ENCODE results near the gene MYO9A. TPM values are rescaled to one million over a fixed set of nuclear protein-coding genes. Genes with fewer than 3 reads are reported as not detected.

MYO9A gene
- total and polyA plus RNA-seq, 2 donors = 4.4 to 11.6 TPM

- H3K36me3 ChIP-seq (ENCODE audit: control insufficient read depth in 2 of 2, insufficient read depth in 2 of 2, low read length in 1 of 2) = no peaks in the 10 kb centered on the region
- peaks cover 0 to 2% of the 10 kb centered on the region in 2 donors for H3K4me1 ChIP-seq (ENCODE audit: control insufficient read depth in 2 of 2, insufficient read depth in 2 of 2, low read length in 2 of 2)
- no peak overlapping the region for H3K4me3 ChIP-seq (ENCODE audit: low read length in 2 of 2)
- WGBS = 95% methylated on average over 2 of the region's 2 CpGs
- no peak for DNase-seq (ENCODE audit: low read depth in 6 of 9, low spot score in 9 of 9)
- no peak overlapping the region for H3K27ac ChIP-seq (ENCODE audit: low read depth in 1 of 2, low read length in 1 of 2)
- H3K9me3 ChIP-seq (ENCODE audit: control insufficient read depth in 2 of 2, insufficient read depth in 1 of 2, low read length in 1 of 2) = no peaks in the 10 kb centered on the region
- no peaks in the 10 kb centered on the region for H3K27me3 ChIP-seq (ENCODE audit: control insufficient read depth in 2 of 2, insufficient read depth in 1 of 2, low read length in 1 of 2)
These were observed 39.0 kb upstream of the MYO9A start for GRCh38 chr15:72156928-72157327.

GRCh38 chr15:72155635-72156616 is 38.0 kb upstream of the MYO9A start:
- WGBS = 22% methylated on average over 19 of the region's 19 CpGs
- DNase-seq (ENCODE audit: low read depth in 6 of 9, low spot score in 9 of 9) = peak; percentile 42 to 88 (median 74)
- no peaks in the 10 kb centered on the region for H3K9me3 ChIP-seq (ENCODE audit: control insufficient read depth in 2 of 2, insufficient read depth in 1 of 2, low read length in 1 of 2)
- no peaks in the 10 kb centered on the region for H3K27me3 ChIP-seq (ENCODE audit: control insufficient read depth in 2 of 2, insufficient read depth in 1 of 2, low read length in 1 of 2)
- H3K4me3 ChIP-seq (ENCODE audit: low read length in 2 of 2) = peak overlapping the region; percentile 25 to 49
- H3K27ac ChIP-seq (ENCODE audit: low read depth in 1 of 2, low read length in 1 of 2) = no peak overlapping the region
- H3K4me1 ChIP-seq (ENCODE audit: control insufficient read depth in 2 of 2, insufficient read depth in 2 of 2, low read length in 2 of 2) = peaks cover 0 to 2% of the 10 kb centered on the region in 2 donors
- H3K36me3 ChIP-seq (ENCODE audit: control insufficient read depth in 2 of 2, insufficient read depth in 2 of 2, low read length in 1 of 2) = no peaks in the 10 kb centered on the region

GRCh38 chr15:72155003-72155621 is 37.2 kb upstream of the MYO9A start:
- H3K4me1 ChIP-seq (ENCODE audit: control insufficient read depth in 2 of 2, insufficient read depth in 2 of 2, low read length in 2 of 2) = peaks cover 0 to 2% of the 10 kb centered on the region in 2 donors
- peak in 1 of 9 donors; percentile 5 for DNase-seq (ENCODE audit: low read depth in 6 of 9, low spot score in 9 of 9)
- no peaks in the 10 kb centered on the region for H3K36me3 ChIP-seq (ENCODE audit: control insufficient read depth in 2 of 2, insufficient read depth in 2 of 2, low read length in 1 of 2)
- 87% methylated on average over 14 of the region's 14 CpGs for WGBS
- H3K27me3 ChIP-seq (ENCODE audit: control insufficient read depth in 2 of 2, insufficient read depth in 1 of 2, low read length in 1 of 2) = no peaks in the 10 kb centered on the region
- H3K9me3 ChIP-seq (ENCODE audit: control insufficient read depth in 2 of 2, insufficient read depth in 1 of 2, low read length in 1 of 2) = no peaks in the 10 kb centered on the region
- H3K27ac ChIP-seq (ENCODE audit: low read depth in 1 of 2, low read length in 1 of 2) = no peak overlapping the region
- H3K4me3 ChIP-seq (ENCODE audit: low read length in 2 of 2) = peak overlapping the region in 1 of 2 donors; percentile 49

GRCh38 chr15:72154316-72154715 is 36.4 kb upstream of the MYO9A start:
- peaks cover 0 to 2% of the 10 kb centered on the region in 2 donors for H3K4me1 ChIP-seq (ENCODE audit: control insufficient read depth in 2 of 2, insufficient read depth in 2 of 2, low read length in 2 of 2)
- H3K27me3 ChIP-seq (ENCODE audit: control insufficient read depth in 2 of 2, insufficient read depth in 1 of 2, low read length in 1 of 2) = no peaks in the 10 kb centered on the region
- H3K36me3 ChIP-seq (ENCODE audit: control insufficient read depth in 2 of 2, insufficient read depth in 2 of 2, low read length in 1 of 2) = no peaks in the 10 kb centered on the region
- no peak overlapping the region for H3K27ac ChIP-seq (ENCODE audit: low read depth in 1 of 2, low read length in 1 of 2)
- H3K9me3 ChIP-seq (ENCODE audit: control insufficient read depth in 2 of 2, insufficient read depth in 1 of 2, low read length in 1 of 2) = no peaks in the 10 kb centered on the region
- WGBS = 98% methylated on average over 7 of the region's 7 CpGs
- no peak overlapping the region for H3K4me3 ChIP-seq (ENCODE audit: low read length in 2 of 2)
- DNase-seq (ENCODE audit: low read depth in 6 of 9, low spot score in 9 of 9) = no peak

- no peak for DNase-seq (ENCODE audit: low read depth in 6 of 9, low spot score in 9 of 9)
- no peaks in the 10 kb centered on the region for H3K9me3 ChIP-seq (ENCODE audit: control insufficient read depth in 2 of 2, insufficient read depth in 1 of 2, low read length in 1 of 2)
- H3K4me1 ChIP-seq (ENCODE audit: control insufficient read depth in 2 of 2, insufficient read depth in 2 of 2, low read length in 2 of 2) = peaks cover 0 to 2% of the 10 kb centered on the region in 2 donors
- no peak overlapping the region for H3K4me3 ChIP-seq (ENCODE audit: low read length in 2 of 2)
- H3K36me3 ChIP-seq (ENCODE audit: control insufficient read depth in 2 of 2, insufficient read depth in 2 of 2, low read length in 1 of 2) = no peaks in the 10 kb centered on the region
- 96% methylated on average over 5 of the region's 5 CpGs for WGBS
- H3K27ac ChIP-seq (ENCODE audit: low read depth in 1 of 2, low read length in 1 of 2) = no peak overlapping the region
- H3K27me3 ChIP-seq (ENCODE audit: control insufficient read depth in 2 of 2, insufficient read depth in 1 of 2, low read length in 1 of 2) = no peaks in the 10 kb centered on the region
These were observed 35.5 kb upstream of the MYO9A start for GRCh38 chr15:72153269-72154000.

GRCh38 chr15:72147418-72147817 is 29.5 kb upstream of the MYO9A start:
- WGBS = 93% methylated on average over 2 of the region's 2 CpGs
- H3K27ac ChIP-seq (ENCODE audit: low read depth in 1 of 2, low read length in 1 of 2) = no peak overlapping the region
- DNase-seq (ENCODE audit: low read depth in 6 of 9, low spot score in 9 of 9) = no peak
- no peaks in the 10 kb centered on the region for H3K9me3 ChIP-seq (ENCODE audit: control insufficient read depth in 2 of 2, insufficient read depth in 1 of 2, low read length in 1 of 2)
- H3K4me1 ChIP-seq (ENCODE audit: control insufficient read depth in 2 of 2, insufficient read depth in 2 of 2, low read length in 2 of 2) = no peaks in the 10 kb centered on the region
- H3K4me3 ChIP-seq (ENCODE audit: low read length in 2 of 2) = no peak overlapping the region
- no peaks in the 10 kb centered on the region for H3K27me3 ChIP-seq (ENCODE audit: control insufficient read depth in 2 of 2, insufficient read depth in 1 of 2, low read length in 1 of 2)
- H3K36me3 ChIP-seq (ENCODE audit: control insufficient read depth in 2 of 2, insufficient read depth in 2 of 2, low read length in 1 of 2) = no peaks in the 10 kb centered on the region

- no peaks in the 10 kb centered on the region for H3K27me3 ChIP-seq (ENCODE audit: control insufficient read depth in 2 of 2, insufficient read depth in 1 of 2, low read length in 1 of 2)
- no peaks in the 10 kb centered on the region for H3K36me3 ChIP-seq (ENCODE audit: control insufficient read depth in 2 of 2, insufficient read depth in 2 of 2, low read length in 1 of 2)
- no peak for DNase-seq (ENCODE audit: low read depth in 6 of 9, low spot score in 9 of 9)
- no peak overlapping the region for H3K27ac ChIP-seq (ENCODE audit: low read depth in 1 of 2, low read length in 1 of 2)
- no peak overlapping the region for H3K4me3 ChIP-seq (ENCODE audit: low read length in 2 of 2)
- no peaks in the 10 kb centered on the region for H3K9me3 ChIP-seq (ENCODE audit: control insufficient read depth in 2 of 2, insufficient read depth in 1 of 2, low read length in 1 of 2)
- H3K4me1 ChIP-seq (ENCODE audit: control insufficient read depth in 2 of 2, insufficient read depth in 2 of 2, low read length in 2 of 2) = no peaks in the 10 kb centered on the region
These were observed 29.0 kb upstream of the MYO9A start for GRCh38 chr15:72146934-72147333.

- Histone ChIP-seq H3K27ac (ENCODE audit: low read depth in 1 of 2, low read length in 1 of 2) (no peak overlapping the region), H3K4me1 (ENCODE audit: control insufficient read depth in 2 of 2, insufficient read depth in 2 of 2, low read length in 2 of 2) (no peaks in the 10 kb centered on the region)
- no peak for DNase-seq (ENCODE audit: low read depth in 6 of 9, low spot score in 9 of 9)
These were observed 28.3 kb upstream of the MYO9A start for GRCh38 chr15:72146221-72146620.

More at GRCh38 chr15:72146221-72146620, 28.3 kb upstream of the MYO9A start:
- H3K27me3 ChIP-seq (ENCODE audit: control insufficient read depth in 2 of 2, insufficient read depth in 1 of 2, low read length in 1 of 2) = no peaks in the 10 kb centered on the region
- H3K9me3 ChIP-seq (ENCODE audit: control insufficient read depth in 2 of 2, insufficient read depth in 1 of 2, low read length in 1 of 2) = no peaks in the 10 kb centered on the region
- 98% methylated on average over 3 of the region's 3 CpGs for WGBS
- H3K36me3 ChIP-seq (ENCODE audit: control insufficient read depth in 2 of 2, insufficient read depth in 2 of 2, low read length in 1 of 2) = no peaks in the 10 kb centered on the region
- H3K4me3 ChIP-seq (ENCODE audit: low read length in 2 of 2) = no peak overlapping the region

All from thymus (tissue), 11 donors.